Medulla oblongata (tissue), 1 donor: Measurements from ENCODE around the gene GRAMD1C.
A peak's percentile ranks its signal among the peaks of the same experiment; 100 is the strongest.
"Not testable (repeated sequence)": the region's sequence is repeated elsewhere in the genome, so short reads cannot be mapped to it uniquely, and the experiment has no call there.

Source experiments
- DNase-seq: peaks from one replicate; pipeline ENCODE4 v3.0.0-alpha.2; 2015; ENCODE audit errors: extremely low spot score

The GRAMD1C gene

DNA sequence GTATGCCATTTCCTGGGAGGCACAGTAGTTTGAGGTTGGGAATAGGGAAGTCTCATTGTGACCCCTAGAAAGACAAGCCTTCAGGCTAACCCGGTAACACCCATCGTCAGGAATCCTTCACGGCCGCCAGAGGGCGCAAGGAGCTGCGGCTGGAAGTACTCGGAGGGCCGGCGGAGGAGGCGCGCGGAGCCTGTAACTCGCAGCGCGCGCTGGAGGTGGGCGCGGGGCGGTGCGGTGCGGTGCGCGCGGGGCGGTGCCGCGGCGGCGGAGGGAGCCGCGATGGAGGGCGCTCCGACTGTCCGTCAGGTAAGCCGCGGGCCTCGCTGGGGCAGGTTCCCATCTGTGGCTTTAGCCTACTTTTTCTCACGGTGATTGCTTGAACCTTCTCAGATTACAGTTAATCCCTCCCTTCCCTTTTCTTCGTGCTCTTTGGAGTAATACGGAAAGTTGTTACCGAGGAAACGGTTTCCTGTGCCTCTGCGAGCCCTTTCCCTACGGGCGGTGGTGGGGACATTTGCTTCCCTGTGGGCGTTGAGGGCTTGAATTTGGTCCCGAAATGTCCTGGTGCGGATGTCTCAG lies at the start of gene GRAMD1C:
GRAMD1C (plus strand) TSS at position 158 of the 579 bp plus-strand sequence; CDS start at position 280, 122 bp downstream.
- peak; percentile 91 for DNase-seq

DNA sequence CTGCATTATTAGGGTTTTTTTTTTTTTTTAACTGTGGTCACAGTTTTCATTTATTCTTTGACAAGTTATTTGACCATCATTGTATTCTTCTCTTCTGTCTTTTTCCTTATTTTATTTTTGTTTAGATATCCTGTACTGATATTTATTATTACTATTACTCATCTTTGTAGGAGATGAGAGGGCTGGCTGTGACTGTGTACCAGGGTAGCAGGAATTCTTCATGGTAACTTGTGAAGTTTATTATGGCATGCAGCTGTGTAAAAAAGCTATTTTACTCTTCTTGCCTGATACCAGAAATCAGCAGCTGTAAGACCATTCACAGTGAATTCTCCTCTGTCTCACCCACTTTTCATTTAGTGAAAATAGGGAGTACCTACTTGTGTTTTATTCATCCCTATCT lies 47.2 kb upstream of the GRAMD1C start:
- no peak for DNase-seq

DNA sequence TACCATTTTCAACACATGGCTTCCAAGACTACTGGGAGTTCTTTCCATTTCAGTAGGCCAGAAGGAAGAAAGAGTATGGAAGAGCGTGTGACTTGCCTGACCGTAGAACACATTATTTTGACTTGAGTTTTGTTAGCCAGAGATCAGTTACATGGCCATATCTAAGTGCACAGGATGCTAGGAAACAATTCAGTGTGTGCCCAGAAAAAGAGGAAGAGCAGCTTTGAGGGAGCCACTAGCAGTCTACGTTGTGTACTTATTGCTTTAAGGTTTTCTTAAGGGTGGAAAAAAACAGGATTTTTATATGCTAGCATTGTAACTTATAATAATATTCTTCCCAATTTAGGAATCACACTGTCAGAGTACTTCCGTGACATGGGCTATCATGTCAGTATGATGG lies 44.1 kb upstream of the GRAMD1C start:
- DNase-seq = no peak

DNA sequence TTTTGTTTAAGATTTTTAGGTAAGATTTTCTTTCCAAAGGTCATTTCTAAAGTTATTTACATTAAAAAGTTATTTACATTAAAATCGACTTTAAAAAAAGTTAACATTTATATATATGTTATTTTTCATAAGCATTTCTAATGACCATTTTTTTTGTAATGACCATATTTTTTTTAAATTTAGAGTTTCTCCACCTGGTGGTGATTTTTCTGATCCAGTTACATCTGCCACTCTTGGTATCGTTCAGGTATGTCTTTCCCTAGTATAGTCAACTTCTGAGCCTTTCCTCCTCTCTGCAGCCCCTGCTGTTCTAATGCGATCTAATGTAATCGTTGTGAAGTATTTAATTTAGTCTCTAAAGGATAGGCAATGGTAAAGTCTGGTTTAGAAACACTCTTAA lies 42.9 kb upstream of the GRAMD1C start:
- DNase-seq = no peak

DNA sequence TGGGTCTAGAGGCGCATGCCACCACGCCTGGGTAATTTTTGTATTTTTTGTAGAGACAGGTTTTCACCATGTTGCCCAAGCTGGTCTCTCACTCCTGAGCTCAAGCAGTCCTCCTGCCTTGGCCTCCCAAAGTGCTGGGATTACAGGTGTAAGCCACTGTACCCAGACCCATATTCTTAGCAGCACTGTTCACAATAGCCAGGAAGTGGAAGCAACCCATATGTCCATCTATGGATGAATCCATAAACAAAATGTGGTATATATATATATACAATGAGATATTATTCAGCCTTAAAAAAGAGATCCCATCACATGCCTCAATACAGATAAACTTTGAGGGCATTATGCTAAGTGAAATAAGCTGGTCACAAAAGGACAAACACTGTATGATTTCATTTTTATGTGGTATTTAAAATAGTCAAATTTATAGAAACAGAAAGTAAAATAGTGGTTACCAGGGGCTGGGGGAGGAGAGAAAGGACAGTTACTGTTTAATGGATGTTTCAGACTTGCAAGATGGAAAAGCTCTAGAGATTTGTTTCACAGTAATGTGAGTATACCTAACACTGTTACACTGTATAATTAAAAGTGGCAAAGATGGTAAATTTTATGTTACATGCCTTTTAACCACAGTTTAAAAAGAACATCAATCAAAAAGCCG lies 35.7 kb upstream of the GRAMD1C start:
- no peak for DNase-seq

DNA sequence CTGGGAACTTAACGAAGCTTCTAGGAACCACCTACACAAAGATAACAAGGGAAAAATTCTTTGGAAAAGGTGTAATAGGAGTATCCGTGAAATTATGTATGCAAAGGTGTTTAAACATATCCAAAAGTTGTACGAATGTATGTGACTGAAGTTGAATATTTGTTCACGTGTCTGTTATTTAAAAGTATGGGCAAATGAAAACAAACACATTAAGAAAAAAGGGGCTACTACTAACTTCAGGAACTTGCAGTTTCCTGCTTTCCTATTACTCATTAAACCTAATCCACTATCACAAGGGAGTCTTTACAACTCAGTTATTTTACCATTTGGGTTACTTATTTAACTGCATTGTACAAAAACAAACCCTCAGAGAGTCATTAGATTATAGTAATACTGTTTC lies 33.9 kb upstream of the GRAMD1C start:
- no peak for DNase-seq

DNA sequence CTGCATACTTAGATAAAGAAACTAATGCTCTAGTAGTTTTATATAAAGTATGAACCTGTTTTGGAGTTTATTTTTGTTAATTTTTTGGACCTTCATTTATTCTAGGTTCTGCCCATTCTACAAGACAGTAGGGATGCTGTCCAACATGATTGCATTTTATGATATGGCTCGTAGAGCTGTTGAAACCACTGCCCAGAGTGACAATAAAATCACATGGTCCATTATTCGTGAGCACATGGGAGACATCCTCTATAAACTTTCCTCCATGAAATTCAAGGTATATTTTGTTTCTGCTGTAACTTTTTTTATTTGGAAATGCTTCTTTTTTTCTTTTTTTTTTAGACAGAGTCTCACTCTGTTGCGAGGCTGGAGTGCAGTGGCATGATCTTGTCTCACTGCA lies 33.3 kb upstream of the GRAMD1C start:
- DNase-seq = no peak

DNA sequence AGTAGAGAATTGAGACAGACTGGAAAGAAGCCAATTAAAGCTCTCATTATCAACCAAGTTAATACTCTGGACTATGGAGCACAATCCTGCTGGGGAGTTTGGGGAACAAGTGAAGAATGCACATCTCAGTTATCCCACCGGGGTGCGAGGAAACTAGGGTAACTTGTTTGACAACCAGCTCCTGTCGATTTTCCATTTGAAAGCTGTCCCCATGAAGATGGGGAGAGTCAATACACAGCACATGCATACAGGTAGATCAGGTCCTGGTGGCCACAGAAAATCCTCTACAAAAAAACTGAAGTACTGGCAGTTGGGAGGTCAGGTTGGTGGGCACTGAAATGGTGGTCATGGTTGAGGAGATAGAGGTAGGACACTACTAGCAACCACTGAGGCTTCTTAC lies 25.7 kb upstream of the GRAMD1C start:
- no peak for DNase-seq

DNA sequence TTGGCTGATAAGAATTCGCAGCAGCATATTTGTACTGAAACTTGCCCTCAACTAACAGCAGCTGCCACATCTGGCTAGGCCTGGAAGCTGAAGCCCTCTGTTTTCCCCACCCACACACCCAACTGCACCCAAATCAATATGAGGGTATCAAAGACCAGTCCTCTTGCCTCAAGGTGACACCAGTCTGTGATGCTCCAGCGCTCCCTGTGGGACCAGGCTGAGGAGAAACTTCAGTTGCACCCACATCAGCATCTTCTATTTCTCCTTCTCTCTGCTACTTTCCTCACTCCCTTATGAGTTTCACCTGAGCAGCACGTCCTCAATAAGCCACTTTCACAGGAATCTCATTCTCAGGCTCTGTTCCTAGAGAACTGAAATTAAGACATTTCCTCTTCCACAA lies 18.7 kb upstream of the GRAMD1C start:
- DNase-seq = no peak

DNA sequence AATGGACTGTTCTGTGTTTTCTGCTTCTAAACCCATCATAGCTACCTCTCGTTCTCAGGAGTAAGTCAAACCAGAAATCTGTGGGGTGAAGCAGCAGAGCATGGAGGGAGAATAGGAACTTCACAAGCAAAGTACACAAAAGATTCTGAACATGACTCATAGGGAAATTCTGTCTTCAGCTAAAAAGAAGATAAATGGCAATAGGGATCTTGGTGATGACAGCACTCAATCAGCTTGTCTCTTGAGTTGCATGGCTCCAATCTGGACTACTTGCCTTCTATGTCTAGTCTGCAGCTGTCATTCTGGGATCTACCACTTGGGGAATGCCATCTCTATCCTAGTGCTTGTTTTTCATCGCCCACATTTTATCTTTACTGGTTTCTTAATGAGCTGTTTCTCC lies 13.5 kb upstream of the GRAMD1C start:
- no peak for DNase-seq

DNA sequence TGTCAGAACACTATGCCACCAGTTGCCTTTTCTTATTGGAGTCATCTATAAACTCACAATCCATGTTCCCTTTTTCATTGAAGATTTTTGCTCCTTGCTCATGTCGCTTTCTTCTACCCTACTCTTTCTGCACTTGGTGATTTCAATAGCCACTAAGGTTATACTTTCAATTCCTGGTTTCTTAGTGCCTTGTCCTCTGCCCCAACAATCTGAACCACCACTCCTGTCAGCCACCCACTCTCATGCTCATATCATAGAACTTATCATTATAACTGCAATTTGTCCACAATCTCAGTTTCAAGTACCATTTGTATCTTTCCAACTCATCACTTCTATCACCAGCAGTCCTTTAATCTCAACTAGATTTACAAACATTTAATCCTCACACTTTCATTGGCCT lies 10.0 kb upstream of the GRAMD1C start:
- DNase-seq = no peak

DNA sequence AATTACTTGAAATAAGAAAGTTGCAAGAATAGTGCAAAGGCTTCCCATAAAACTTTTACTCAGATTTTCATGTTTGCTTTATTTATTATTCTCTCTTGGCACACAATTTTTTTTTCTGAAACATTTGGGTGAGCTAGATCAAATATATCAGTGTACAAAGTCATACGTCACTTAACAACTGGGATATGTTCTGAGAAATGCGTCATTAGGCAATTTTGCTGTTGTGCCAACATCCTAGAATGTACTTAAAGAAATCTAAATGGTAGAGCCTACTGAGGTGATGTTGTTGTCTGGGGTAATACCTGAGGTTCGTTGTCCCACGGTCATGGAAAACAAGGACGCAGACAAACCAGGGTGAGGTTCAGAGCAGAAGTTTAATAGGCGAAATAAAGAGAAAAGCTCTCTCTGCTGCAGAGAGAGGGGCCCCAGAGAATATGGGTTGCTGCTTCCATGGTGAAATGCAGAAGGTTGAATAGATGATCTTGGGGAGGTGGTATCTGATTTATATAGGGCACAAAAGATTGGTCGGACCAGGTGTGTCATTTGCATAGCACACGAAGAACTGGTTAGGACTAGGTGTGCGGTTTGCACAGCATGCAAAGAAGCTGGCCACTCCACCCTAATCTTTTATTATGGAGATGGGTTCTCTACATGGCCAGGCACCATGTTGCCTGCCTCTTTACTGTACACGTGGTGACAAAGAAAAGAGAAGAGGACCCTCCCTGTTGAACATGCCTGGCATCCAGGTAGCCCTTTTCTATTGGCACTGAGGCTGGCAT lies 8.8 kb upstream of the GRAMD1C start:
- DNase-seq = no peak

DNA sequence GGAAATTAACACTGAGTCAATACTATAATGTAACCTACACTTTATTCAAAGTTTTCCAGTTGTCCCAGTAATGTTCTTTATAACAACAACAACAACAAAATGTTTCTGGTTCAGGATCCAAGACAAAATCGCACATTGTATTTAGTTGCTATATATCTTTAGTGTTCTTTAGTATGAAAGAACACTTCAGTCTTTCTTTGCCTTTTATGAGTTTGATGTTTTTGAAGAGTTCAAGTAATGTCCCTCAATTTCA lies 7.6 kb upstream of the GRAMD1C start:
- no peak for DNase-seq

DNA sequence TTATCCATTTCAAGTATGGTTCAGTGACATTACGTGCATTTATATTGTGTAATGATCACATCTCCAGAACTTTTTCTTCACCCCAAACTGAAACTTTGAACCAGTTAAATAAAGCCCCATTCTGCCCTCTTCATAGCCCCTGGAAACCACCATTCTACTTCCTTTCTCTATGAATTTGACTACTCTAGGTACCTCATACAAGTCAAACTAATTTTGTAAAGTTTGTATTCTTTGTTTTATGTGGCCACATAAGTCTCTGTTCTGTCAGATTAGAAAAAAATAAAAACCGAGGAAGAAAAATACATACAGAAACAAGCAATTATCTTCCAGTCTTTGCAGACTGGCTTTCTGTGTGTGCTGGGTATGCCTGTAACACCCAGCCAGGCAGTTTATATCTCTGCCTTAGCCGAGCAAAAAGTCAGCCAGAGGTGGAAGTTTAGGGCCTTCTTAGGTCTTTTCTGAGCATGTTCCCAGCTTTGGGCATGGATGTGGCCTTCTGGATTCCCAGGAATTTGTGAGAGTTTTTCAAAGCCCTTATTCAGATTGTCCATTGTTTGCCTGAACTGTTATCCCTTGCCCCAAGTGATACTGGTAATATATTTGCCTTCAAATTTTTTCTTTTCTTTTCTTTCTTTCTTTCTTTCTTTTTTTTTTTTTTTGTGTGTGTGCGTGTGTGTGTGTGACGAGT lies 6.0 kb upstream of the GRAMD1C start:
- DNase-seq = no peak

DNA sequence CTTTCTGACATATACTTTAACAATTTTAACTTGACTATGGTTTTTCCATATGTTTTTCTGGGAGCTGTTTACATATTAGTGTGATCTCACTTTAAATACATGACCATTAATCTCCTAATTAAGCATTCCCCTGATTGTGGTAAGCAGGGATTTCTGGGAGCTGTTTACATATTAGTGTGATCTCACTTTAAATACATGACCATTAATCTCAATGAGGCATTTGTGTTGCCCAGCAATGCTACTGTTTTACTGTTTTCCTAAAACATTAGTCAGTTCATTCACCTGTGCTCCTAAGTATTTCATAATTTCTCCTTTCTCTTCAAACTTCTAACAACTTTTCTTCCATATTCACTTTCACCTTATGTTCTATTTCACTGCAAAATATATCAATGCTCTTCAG lies 3.6 kb upstream of the GRAMD1C start:
- DNase-seq = no peak

DNA sequence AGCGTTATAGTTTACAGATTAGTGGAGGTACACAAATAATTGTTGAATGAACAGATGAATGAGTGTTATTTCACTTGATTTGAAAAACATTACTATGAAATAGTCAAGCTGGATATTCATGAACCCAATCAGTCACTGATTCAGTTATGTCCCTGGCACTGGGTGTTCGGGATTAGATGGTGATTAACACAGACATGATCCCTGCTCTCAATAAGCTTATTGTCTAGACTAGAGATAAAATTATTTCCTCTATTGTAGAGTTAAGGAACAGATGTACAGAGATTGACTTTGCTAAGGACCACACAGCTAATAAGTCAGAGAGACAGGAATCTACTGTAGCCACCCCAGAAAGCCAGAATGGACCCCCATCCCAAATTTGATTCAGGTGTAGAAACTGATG lies 963 bp downstream of the GRAMD1C start:
- no peak for DNase-seq

DNA sequence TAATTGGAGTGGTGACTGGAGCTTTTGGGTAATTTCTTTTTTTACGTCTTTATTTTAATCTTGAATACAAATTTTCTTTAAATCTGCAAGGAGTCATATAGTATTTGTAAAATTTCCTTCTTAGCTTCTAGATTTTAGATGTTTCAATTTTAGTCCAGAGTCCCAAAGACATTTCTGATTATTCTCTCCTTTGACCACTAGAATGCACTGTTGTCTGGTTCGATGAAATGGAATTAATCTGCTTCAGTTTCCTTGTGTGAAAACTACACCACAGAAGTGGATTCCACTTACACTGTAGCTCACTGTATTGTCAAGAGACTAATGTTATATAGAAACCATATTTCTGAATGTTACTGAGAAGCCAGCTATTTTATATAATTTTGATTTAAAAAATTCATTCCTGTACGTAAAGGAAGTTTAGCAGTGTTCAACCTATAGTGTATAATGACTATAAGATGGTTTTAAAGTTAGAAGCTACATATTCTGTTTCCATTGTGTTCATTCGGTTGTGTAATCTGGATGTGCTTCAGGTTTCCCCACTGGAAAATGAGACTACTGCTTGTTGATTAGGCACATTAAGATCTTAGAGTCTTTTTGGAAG lies 6.1 kb downstream of the GRAMD1C start:
- peak; percentile 69 for DNase-seq

DNA sequence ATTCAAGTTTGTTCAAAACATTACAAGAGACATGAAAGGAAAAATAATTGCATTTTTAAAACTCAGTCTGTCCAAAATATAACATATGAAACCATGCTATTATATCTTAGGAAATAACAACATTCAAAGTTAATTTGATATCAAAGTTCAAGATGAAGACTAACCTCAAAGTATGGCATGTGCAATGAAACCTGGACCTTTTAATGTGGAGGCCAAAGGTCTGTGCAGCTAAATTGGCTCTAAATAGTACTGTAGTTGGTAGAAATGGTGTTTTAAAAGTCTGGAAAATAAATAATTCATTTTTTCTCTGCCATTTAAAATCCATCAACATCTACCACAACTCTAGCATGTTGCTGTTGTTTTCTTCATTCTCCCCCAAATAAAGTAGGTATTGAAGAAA lies 8.7 kb downstream of the GRAMD1C start:
- DNase-seq = no peak

DNA sequence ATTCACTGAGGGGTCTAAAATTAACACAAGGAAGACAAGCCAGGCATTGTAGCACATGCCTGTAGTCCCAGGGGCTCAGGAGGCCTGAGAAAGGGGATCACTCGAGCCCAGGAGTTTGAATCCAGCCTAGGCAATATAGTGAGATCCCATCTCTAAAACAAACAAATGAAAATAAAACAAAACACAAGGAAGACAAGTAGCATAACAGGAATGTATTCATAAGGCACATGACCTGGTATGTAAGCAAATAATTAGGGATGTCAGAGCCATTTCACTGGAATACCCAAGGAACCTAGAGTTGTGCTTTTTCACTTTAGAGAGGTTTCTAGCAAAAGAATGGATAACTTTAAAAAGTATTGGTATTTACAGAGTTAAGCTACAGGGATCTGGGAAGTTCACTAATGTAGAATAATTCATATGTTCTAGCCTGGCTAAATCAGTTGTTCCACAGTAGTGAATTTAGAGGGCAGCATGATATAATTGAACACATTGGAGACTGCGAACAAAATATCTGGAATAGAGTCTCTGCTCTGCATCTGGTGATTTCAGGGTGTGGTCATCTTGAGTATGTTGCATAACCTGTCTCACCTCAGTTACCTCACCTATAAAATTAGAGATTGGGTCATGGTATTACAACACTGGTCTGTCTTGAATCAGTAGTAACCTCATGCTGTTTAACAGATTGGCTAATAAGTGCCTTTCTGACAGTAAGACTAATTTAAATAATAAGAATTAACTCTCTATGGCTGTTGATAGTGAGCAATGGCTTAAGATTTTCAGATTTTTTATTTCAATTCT lies 9.3 kb downstream of the GRAMD1C start:
- DNase-seq = no peak

DNA sequence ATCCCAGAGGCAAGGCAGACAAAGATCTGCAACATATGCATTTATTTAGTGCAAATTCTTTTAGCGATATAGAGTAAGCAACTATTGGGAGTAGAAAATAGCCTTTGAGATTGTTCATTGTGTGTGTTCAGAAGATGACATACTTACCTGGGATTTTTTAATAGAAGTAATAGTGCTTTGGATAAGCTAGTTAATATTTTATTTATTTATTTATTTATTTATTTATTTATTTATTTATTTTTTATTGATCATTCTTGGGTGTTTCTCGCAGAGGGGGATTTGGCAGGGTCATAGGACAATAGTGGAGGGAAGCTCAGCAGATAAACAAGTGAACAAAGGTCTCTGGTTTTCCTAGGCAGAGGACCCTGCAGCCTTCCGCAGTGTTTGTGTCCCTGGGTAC lies 10.5 kb downstream of the GRAMD1C start:
- DNase-seq = not testable (repeated sequence)

DNA sequence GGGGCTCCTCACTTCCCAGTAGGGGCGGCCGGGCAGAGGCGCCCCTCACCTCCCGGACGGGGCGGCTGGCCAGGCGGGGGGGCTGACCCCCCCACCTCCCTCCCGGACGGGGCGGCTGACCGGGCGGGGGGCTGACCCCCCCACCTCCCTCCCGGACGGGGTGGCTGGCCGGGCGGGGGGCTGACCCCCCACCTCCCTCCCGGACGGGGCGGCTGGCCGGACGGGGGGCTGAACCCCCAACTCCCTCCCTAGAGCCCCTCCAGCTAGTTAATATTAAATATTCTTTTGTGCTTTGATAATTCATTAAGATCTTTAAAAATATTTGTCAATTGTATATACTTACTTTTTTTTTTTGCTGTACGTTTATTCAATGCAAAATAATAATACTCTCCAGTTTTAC lies 11.3 kb downstream of the GRAMD1C start:
- DNase-seq = not testable (repeated sequence)

DNA sequence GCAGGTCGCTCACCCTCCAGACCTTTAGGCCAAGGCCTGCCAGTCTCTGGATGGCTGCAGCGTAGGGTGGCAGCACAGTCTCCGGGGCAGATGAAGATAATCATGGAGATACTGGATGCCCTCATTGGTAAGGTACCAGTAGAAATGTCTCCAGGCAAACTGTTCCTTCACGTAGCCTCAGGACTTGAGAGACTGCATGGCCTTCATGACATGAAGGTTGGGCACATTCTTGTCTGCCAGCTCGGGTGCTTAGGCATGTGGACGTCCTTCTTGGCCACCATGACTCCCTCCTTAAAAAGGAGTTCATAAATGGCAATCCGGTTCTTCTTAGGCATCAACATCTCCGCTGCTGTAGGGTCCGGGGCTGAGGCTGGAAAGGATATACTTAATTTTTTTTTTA lies 11.8 kb downstream of the GRAMD1C start:
- not testable (repeated sequence) for DNase-seq
